Measurements from ENCODE around the gene CEP112. TPM values are rescaled to one million over a fixed set of nuclear protein-coding genes. Genes with fewer than 3 reads are reported as not detected.

The CEP112 gene
- polyA plus RNA-seq, 1 donor from 2014 or later: 6.0 TPM

GRCh38 chr17:66172691-66173223 is 19.2 kb downstream of the CEP112 start:
- Histone ChIP-seq H3K27me3 (ENCODE audit: insufficient read depth, low read depth, low read length) (no peaks in the 10 kb centered on the region), H3K36me3 (ENCODE audit: insufficient read depth, low read length) (no peaks in the 10 kb centered on the region), H3F3A (ENCODE audit: insufficient read depth, low read length, poor library complexity, severe bottlenecking) (no peaks in the 10 kb centered on the region), H2AFZ (ENCODE audit: low read depth, low read length) (no peak overlapping the region), H3K4me2 (ENCODE audit: low read length) (no peak overlapping the region), H3K4me3 (ENCODE audit: low read length) (no peak overlapping the region), H3K9me3 (ENCODE audit: low read length) (no peaks in the 10 kb centered on the region), H3K79me2 (replicated peaks; ENCODE audit: insufficient read depth, low read length) (no peaks in the 10 kb centered on the region), H3K27ac (ENCODE audit: low read length) (no peak overlapping the region), H4K20me1 (ENCODE audit: insufficient read depth) (no peaks in the 10 kb centered on the region), H3K9ac (ENCODE audit: low read length) (no peak overlapping the region), H3K9me2 (ENCODE audit: insufficient read depth, low read length) (no peaks in the 10 kb centered on the region)
- no peak for TF ChIP-seq EZH2 (IDR thresholded peaks at IDR 0.05; ENCODE audit: borderline replicate concordance, insufficient read depth, low read length, poor library complexity, severe bottlenecking)
- TF ChIP-seq EP300 (conservative IDR thresholded peaks at IDR 0.05; ENCODE audit: poor library complexity, severe bottlenecking): no peak
- TF ChIP-seq REST (IDR thresholded peaks at IDR 0.05; ENCODE audit: borderline replicate concordance): no peak
- TF ChIP-seq CTCF (IDR thresholded peaks at IDR 0.05; ENCODE audit: poor library complexity, severe bottlenecking): no peak
- TF ChIP-seq RAD21 (conservative IDR thresholded peaks at IDR 0.05): no peak
- TF ChIP-seq SMC3 (conservative IDR thresholded peaks at IDR 0.05; ENCODE audit: poor library complexity): no peak
- no peak for TF ChIP-seq TAF1 (IDR thresholded peaks at IDR 0.05; ENCODE audit: low read depth)
- no peak for TF ChIP-seq POLR2AphosphoS5 (IDR thresholded peaks at IDR 0.05)
- no peak for TF ChIP-seq MXI1 (conservative IDR thresholded peaks at IDR 0.05; ENCODE audit: poor library complexity, severe bottlenecking)

- Histone ChIP-seq H3K9me2 (ENCODE audit: insufficient read depth, low read length) (no peaks in the 10 kb centered on the region), H3K4me2 (ENCODE audit: low read length) (no peak overlapping the region), H3K36me3 (ENCODE audit: insufficient read depth, low read length) (no peaks in the 10 kb centered on the region), H3K4me3 (ENCODE audit: low read length) (no peak overlapping the region), H3K79me2 (replicated peaks; ENCODE audit: insufficient read depth, low read length) (no peaks in the 10 kb centered on the region), H4K20me1 (ENCODE audit: insufficient read depth) (no peaks in the 10 kb centered on the region), H3K27ac (ENCODE audit: low read length) (no peak overlapping the region), H3K9me3 (ENCODE audit: low read length) (no peaks in the 10 kb centered on the region), H2AFZ (ENCODE audit: low read depth, low read length) (no peak overlapping the region), H3K9ac (ENCODE audit: low read length) (no peak overlapping the region), H3F3A (ENCODE audit: insufficient read depth, low read length, poor library complexity, severe bottlenecking) (no peaks in the 10 kb centered on the region), H3K27me3 (ENCODE audit: insufficient read depth, low read depth, low read length) (no peaks in the 10 kb centered on the region)
- TF ChIP-seq SMC3 (conservative IDR thresholded peaks at IDR 0.05; ENCODE audit: poor library complexity) (no peak), CTCF (IDR thresholded peaks at IDR 0.05; ENCODE audit: poor library complexity, severe bottlenecking) (no peak), EP300 (conservative IDR thresholded peaks at IDR 0.05; ENCODE audit: poor library complexity, severe bottlenecking) (no peak), POLR2AphosphoS5 (IDR thresholded peaks at IDR 0.05) (no peak), TAF1 (IDR thresholded peaks at IDR 0.05; ENCODE audit: low read depth) (no peak), MXI1 (conservative IDR thresholded peaks at IDR 0.05; ENCODE audit: poor library complexity, severe bottlenecking) (no peak), EZH2 (IDR thresholded peaks at IDR 0.05; ENCODE audit: borderline replicate concordance, insufficient read depth, low read length, poor library complexity, severe bottlenecking) (no peak), REST (IDR thresholded peaks at IDR 0.05; ENCODE audit: borderline replicate concordance) (no peak), RAD21 (conservative IDR thresholded peaks at IDR 0.05) (no peak)
Measured at GRCh38 chr17:66172144-66172543, 19.8 kb downstream of the CEP112 start.

Measured in neural cell (in vitro differentiated cells).